Measurements from ENCODE around the gene SUSD1.

SUSD1 gene

GRCh38 chr9:112048924-112049691, 126.0 kb downstream of the SUSD1 start:
- TF ChIP-seq OSR1 (CRISPR knock-in tag; IDR thresholded peaks at IDR 0.05) (no peak), ZFP3 (CRISPR knock-in tag; IDR thresholded peaks at IDR 0.05) (no peak), TOX (CRISPR knock-in tag; IDR thresholded peaks at IDR 0.05; ENCODE audit: borderline replicate concordance) (no peak), ESRRG (CRISPR knock-in tag; IDR thresholded peaks at IDR 0.05) (no peak), RARB (CRISPR knock-in tag; IDR thresholded peaks at IDR 0.05) (no peak), BACH2 (CRISPR knock-in tag; IDR thresholded peaks at IDR 0.05; ENCODE audit: borderline replicate concordance) (no peak), TCF4 (CRISPR knock-in tag; IDR thresholded peaks at IDR 0.05; ENCODE audit: borderline replicate concordance) (no peak), TSHZ2 (CRISPR knock-in tag; IDR thresholded peaks at IDR 0.05) (no peak), CSRNP3 (CRISPR knock-in tag; IDR thresholded peaks at IDR 0.05) (no peak), PPARA (CRISPR knock-in tag; IDR thresholded peaks at IDR 0.05; ENCODE audit: borderline replicate concordance) (no peak), ZC3H10 (CRISPR knock-in tag; IDR thresholded peaks at IDR 0.05) (no peak), ISL1 (CRISPR knock-in tag; IDR thresholded peaks at IDR 0.05) (peak; percentile 48; the same call in 1 of the 2 replicates), CREB5 (CRISPR knock-in tag; IDR thresholded peaks at IDR 0.05; ENCODE audit: low read depth) (no peak), POU6F1 (CRISPR knock-in tag; IDR thresholded peaks at IDR 0.05; ENCODE audit: borderline replicate concordance, low read depth) (0 out of 2 replicates have a peak, but pooled peaks have one; percentile 24), ZFP30 (CRISPR knock-in tag; IDR thresholded peaks at IDR 0.05) (no peak), CSDC2 (CRISPR knock-in tag; IDR thresholded peaks at IDR 0.05) (peak; percentile 35; the same call in 1 of the 2 replicates), ARNTL (CRISPR knock-in tag; IDR thresholded peaks at IDR 0.05; ENCODE audit: borderline replicate concordance, low read depth) (no peak), ZNF8 (CRISPR knock-in tag; IDR thresholded peaks at IDR 0.05) (no peak), ZNF70 (CRISPR knock-in tag; IDR thresholded peaks at IDR 0.05) (no peak), PATZ1 (CRISPR knock-in tag; IDR thresholded peaks at IDR 0.05; ENCODE audit: borderline replicate concordance) (no peak), ZNF565 (CRISPR knock-in tag; conservative IDR thresholded peaks at IDR 0.05; ENCODE audit: low read depth) (no peak), GLIS3 (CRISPR knock-in tag; IDR thresholded peaks at IDR 0.05) (0 out of 2 replicates have a peak, but pooled peaks have one; percentile 11), SNAI2 (CRISPR knock-in tag; IDR thresholded peaks at IDR 0.05) (no peak; the same call in 1 of the 2 replicates)
- peak; percentile 75 for ATAC-seq

- no peak for ATAC-seq
- TF ChIP-seq TSHZ2 (CRISPR knock-in tag; IDR thresholded peaks at IDR 0.05) (no peak), ISL1 (CRISPR knock-in tag; IDR thresholded peaks at IDR 0.05) (no peak), ZFP30 (CRISPR knock-in tag; IDR thresholded peaks at IDR 0.05) (no peak), GLIS3 (CRISPR knock-in tag; IDR thresholded peaks at IDR 0.05) (no peak), RARB (CRISPR knock-in tag; IDR thresholded peaks at IDR 0.05) (no peak), CSRNP3 (CRISPR knock-in tag; IDR thresholded peaks at IDR 0.05) (no peak), TCF4 (CRISPR knock-in tag; IDR thresholded peaks at IDR 0.05; ENCODE audit: borderline replicate concordance) (no peak), PPARA (CRISPR knock-in tag; IDR thresholded peaks at IDR 0.05; ENCODE audit: borderline replicate concordance) (no peak), SNAI2 (CRISPR knock-in tag; IDR thresholded peaks at IDR 0.05) (no peak)
Observed at GRCh38 chr9:112047538-112048066, 127.5 kb downstream of the SUSD1 start.
